Measurements from ENCODE around the gene MVB12B. TPM values are rescaled to one million over a fixed set of nuclear protein-coding genes. Genes with fewer than 3 reads are reported as not detected.

The MVB12B gene
- total RNA-seq, 1 donor from 2014 or later, result 47.5 TPM

GRCh38 chr9:126335837-126336735, 9.5 kb downstream of the MVB12B start:
- peak overlapping the region; percentile 43 for H3K4me3 ChIP-seq
- H3K36me3 ChIP-seq, result peaks cover 8% of the 10 kb centered on the region
- intact Hi-C loops (cut with DNase I), result no loop called here
- no peak for TF ChIP-seq CTCF (IDR thresholded peaks at IDR 0.05)
- H3K27me3 ChIP-seq, result no peaks in the 10 kb centered on the region
- no peak for DNase-seq
- ATAC-seq, result peak; percentile 40
- peak overlapping the region; percentile 74 for H3K27ac ChIP-seq
- peaks cover 47% of the 10 kb centered on the region for H3K4me1 ChIP-seq
- no peaks in the 10 kb centered on the region for H3K9me3 ChIP-seq

- ATAC-seq, result no peak
- H3K4me1 ChIP-seq, result peaks cover 47% of the 10 kb centered on the region
Measured at GRCh38 chr9:126336736-126337325, 10.2 kb downstream of the MVB12B start.

GRCh38 chr9:126337729-126338372, 11.2 kb downstream of the MVB12B start:
- DNase-seq, result no peak

More at GRCh38 chr9:126336736-126337325, 10.2 kb downstream of the MVB12B start:
- peaks cover 15% of the 10 kb centered on the region for H3K36me3 ChIP-seq
- H3K27ac ChIP-seq, result peak overlapping the region; percentile 74
- TF ChIP-seq CTCF (IDR thresholded peaks at IDR 0.05), result no peak
- H3K4me3 ChIP-seq, result peak overlapping the region; percentile 43
- H3K9me3 ChIP-seq, result no peaks in the 10 kb centered on the region
- DNase-seq, result no peak
- H3K27me3 ChIP-seq, result no peaks in the 10 kb centered on the region
- intact Hi-C loops (cut with DNase I), result no loop called here

GRCh38 chr9:126338945-126339344, 12.3 kb downstream of the MVB12B start:
- H3K9me3 ChIP-seq, result no peaks in the 10 kb centered on the region
- no peak overlapping the region for H3K27ac ChIP-seq
- H3K4me3 ChIP-seq, result no peak overlapping the region
- ATAC-seq (no peak), DNase-seq (no peak)
- peaks cover 27% of the 10 kb centered on the region for H3K36me3 ChIP-seq
- no peaks in the 10 kb centered on the region for H3K27me3 ChIP-seq
- peaks cover 41% of the 10 kb centered on the region for H3K4me1 ChIP-seq
- intact Hi-C loops (cut with DNase I), result no loop called here
- no peak for TF ChIP-seq CTCF (IDR thresholded peaks at IDR 0.05)

More at GRCh38 chr9:126337729-126338372, 11.2 kb downstream of the MVB12B start:
- intact Hi-C loops (cut with DNase I), result no loop called here
- peaks cover 42% of the 10 kb centered on the region for H3K4me1 ChIP-seq
- H3K9me3 ChIP-seq, result no peaks in the 10 kb centered on the region
- TF ChIP-seq CTCF (IDR thresholded peaks at IDR 0.05), result no peak
- no peak overlapping the region for H3K27ac ChIP-seq
- H3K4me3 ChIP-seq, result peak overlapping the region; percentile 2
- H3K27me3 ChIP-seq, result no peaks in the 10 kb centered on the region
- H3K36me3 ChIP-seq, result peaks cover 26% of the 10 kb centered on the region
- ATAC-seq, result no peak

GRCh38 chr9:126341426-126341825, 14.8 kb downstream of the MVB12B start:
- no peak for DNase-seq
- H3K4me3 ChIP-seq, result no peak overlapping the region
- peaks cover 23% of the 10 kb centered on the region for H3K4me1 ChIP-seq
- ATAC-seq, result no peak
- no peaks in the 10 kb centered on the region for H3K27me3 ChIP-seq
- peaks cover 32% of the 10 kb centered on the region for H3K36me3 ChIP-seq
- H3K27ac ChIP-seq, result no peak overlapping the region
- TF ChIP-seq CTCF (IDR thresholded peaks at IDR 0.05), result no peak
- intact Hi-C loops (cut with DNase I), result no loop called here
- no peaks in the 10 kb centered on the region for H3K9me3 ChIP-seq
